Caco-2 (cell line): ENCODE data around the gene EXOSC5. TPM values are rescaled to one million over a fixed set of nuclear protein-coding genes. Genes with fewer than 3 reads are reported as not detected.
"Not testable (repeated sequence)": the region's sequence is repeated elsewhere in the genome, so short reads cannot be mapped to it uniquely, and the experiment has no call there.

Experiments used
- BruUV-seq: library from RNA; stranded (reverse); fragments of 400-500 nt; replicated peaks from 2 replicates; lab custom pipeline; 2021; lab: Mats Ljungman, UMichigan
- CTCF ChIA-PET: fragments of 300-600 bp; sonication (Branson Sonifier 250); formaldehyde crosslinking; loops from one replicate; lab custom pipeline; 2022; ENCODE audit warnings: antibody characterized with exemption; lab: Charles Lee
- POLR2A ChIA-PET: fragments of 300-600 bp; sonication (Branson Sonifier 250); formaldehyde crosslinking; loops from one replicate; lab custom pipeline; 2022; ENCODE audit warnings: antibody characterized with exemption; lab: Charles Lee
- DNase-seq, 2 experiments: peaks; one replicate each; pipeline versions ENCODE4 v3.0.0 to v3.0.0-alpha.2; 2020 to 2022
- H3K27me3 ChIP-seq: replicated peaks from 2 replicates; pipeline ENCODE4 v1.6.0; 2011; ENCODE audit warnings: low read length; ENCODE audit not compliant: control insufficient read depth, insufficient read depth
- H3K36me3 ChIP-seq: 2 replicates; pipeline ENCODE4 v1.5.1; 2011; ENCODE audit warnings: low read length; ENCODE audit not compliant: control insufficient read depth, insufficient read depth
- H3K4me1 ChIP-seq: fragments of 250-450 bp; sonication (Bioruptor Pico); 2 replicates; pipeline ENCODE4 v1.5.1; 2020; ENCODE audit warnings: mild to moderate bottlenecking
- H3K4me3 ChIP-seq: 2 replicates; pipeline ENCODE4 v1.5.1; 2011; ENCODE audit warnings: low read depth, mild to moderate bottlenecking, control low read depth, low read length
- H3K9me3 ChIP-seq: fragments of 250-450 bp; sonication (Bioruptor Pico); 2 replicates; pipeline ENCODE4 v1.5.1; 2020; ENCODE audit warnings: mild to moderate bottlenecking, moderate library complexity
- H3K27ac Mint-ChIP-seq: one replicate; pipeline ENCODE4 v1.8.0; 2022; ENCODE audit warnings: mixed read lengths; ENCODE audit not compliant: unreplicated experiment
- H3K27me3 Mint-ChIP-seq: one replicate; pipeline ENCODE4 v1.8.0; 2022; ENCODE audit warnings: mixed read lengths; ENCODE audit not compliant: insufficient read depth, unreplicated experiment
- H3K36me3 Mint-ChIP-seq: one replicate; pipeline ENCODE4 v1.8.0; 2022; ENCODE audit warnings: mild to moderate bottlenecking, mixed read lengths; ENCODE audit not compliant: insufficient read depth, unreplicated experiment
- H3K4me1 Mint-ChIP-seq: one replicate; pipeline ENCODE4 v1.8.0; 2022; ENCODE audit warnings: low read depth, mixed read lengths; ENCODE audit not compliant: unreplicated experiment
- H3K4me3 Mint-ChIP-seq: one replicate; pipeline ENCODE4 v1.8.0; 2022; ENCODE audit warnings: mild to moderate bottlenecking, moderate library complexity, mixed read lengths; ENCODE audit not compliant: unreplicated experiment
- H3K9me3 Mint-ChIP-seq: one replicate; pipeline ENCODE4 v1.8.0; 2022; ENCODE audit warnings: mixed read lengths; ENCODE audit not compliant: unreplicated experiment
- CTCF ChIP-seq, 2 experiments: fragments of 200-600 bp in 1 of 2; IDR thresholded peaks; 1 replicate in 1 of 2; 2 replicates in 1 of 2; pipeline versions ENCODE4 v1.5.1 to v1.8.0; 2011 to 2022; ENCODE audit warnings: antibody characterized with exemption in 1 of 2, control low read depth in 1 of 2, inconsistent platforms in 1 of 2, low read depth in 1 of 2, low read length in 1 of 2, mild to moderate bottlenecking in 1 of 2, moderate library complexity in 1 of 2; ENCODE audit not compliant: insufficient read depth in 1 of 2, severe bottlenecking in 1 of 2, unreplicated experiment in 1 of 2
- intact Hi-C: fragments of 100-400 bp; cut with micrococcal nuclease; formaldehyde crosslinking; loops from one replicate; pipeline ENCODE4 v1.10.0; 2022; ENCODE audit not compliant: unreplicated experiment
- total RNA-seq: library from RNA; stranded (reverse); gene quantifications from 2 replicates; pipeline ENCODE4 v1.2.3, GENCODE V29; 2022

Gene EXOSC5
- total RNA-seq, 1 experiment from 2014 or later, result 36.6 TPM

- no peaks in the 10 kb centered on the region for H3K27me3 Mint-ChIP-seq
- H3K36me3 ChIP-seq, result peaks cover 1% of the 10 kb centered on the region
- DNase-seq, result no peak
- no peak overlapping the region for H3K4me3 ChIP-seq
- no peaks in the 10 kb centered on the region for H3K9me3 Mint-ChIP-seq
- H3K27me3 ChIP-seq, result no peaks in the 10 kb centered on the region
- no peaks in the 10 kb centered on the region for H3K4me1 Mint-ChIP-seq
- CTCF ChIA-PET, result no interaction called here
- peaks cover 38% of the 10 kb centered on the region for H3K36me3 Mint-ChIP-seq
- no peak overlapping the region for H3K27ac Mint-ChIP-seq
- intact Hi-C loops, result no loop called here
- BruUV-seq, result no TSS peak
- H3K9me3 ChIP-seq, result no peaks in the 10 kb centered on the region
- H3K4me1 ChIP-seq, result no peaks in the 10 kb centered on the region
- no peak overlapping the region for H3K4me3 Mint-ChIP-seq
- TF ChIP-seq CTCF (IDR thresholded peaks at IDR 0.05; ENCODE audit: insufficient read depth in 1 of 2, low read depth in 1 of 2, low read length in 1 of 2, severe bottlenecking in 1 of 2, unreplicated experiment in 1 of 2), result no peak
- POLR2A ChIA-PET, result no interaction called here
These were observed 5.5 kb downstream of the EXOSC5 start for GRCh38 chr19:41391618-41392017.

GRCh38 chr19:41386442-41386841 lies 10.7 kb downstream of the EXOSC5 start:
- H3K27ac Mint-ChIP-seq, result no peak overlapping the region
- H3K9me3 Mint-ChIP-seq, result no peaks in the 10 kb centered on the region
- Histone ChIP-seq H3K4me1 (no peaks in the 10 kb centered on the region), H3K4me3 (no peak overlapping the region), H3K36me3 (no peaks in the 10 kb centered on the region; the same call in 1 of the 2 replicates), H3K9me3 (no peaks in the 10 kb centered on the region), H3K27me3 (no peaks in the 10 kb centered on the region)
- H3K27me3 Mint-ChIP-seq, result no peaks in the 10 kb centered on the region
- no peak overlapping the region for H3K4me3 Mint-ChIP-seq
- ChIA-PET CTCF (no interaction called here), POLR2A (no interaction called here)
- no peak for DNase-seq
- H3K4me1 Mint-ChIP-seq, result no peaks in the 10 kb centered on the region
- TF ChIP-seq CTCF (IDR thresholded peaks at IDR 0.05; ENCODE audit: insufficient read depth in 1 of 2, low read depth in 1 of 2, low read length in 1 of 2, severe bottlenecking in 1 of 2, unreplicated experiment in 1 of 2), result no peak
- H3K36me3 Mint-ChIP-seq, result peaks cover 35% of the 10 kb centered on the region
- BruUV-seq, result no TSS peak
- intact Hi-C loops, result no loop called here

- H3K27me3 ChIP-seq, result no peaks in the 10 kb centered on the region
- no peaks in the 10 kb centered on the region for H3K9me3 Mint-ChIP-seq
- no peak overlapping the region for H3K4me3 Mint-ChIP-seq
- BruUV-seq, result no TSS peak
- intact Hi-C loops, result no loop called here
- no peaks in the 10 kb centered on the region for H3K4me1 ChIP-seq
- no peaks in the 10 kb centered on the region for H3K27me3 Mint-ChIP-seq
- peaks cover 15% of the 10 kb centered on the region for H3K36me3 Mint-ChIP-seq
- ChIA-PET CTCF (no interaction called here), POLR2A (no interaction called here)
- H3K9me3 ChIP-seq, result no peaks in the 10 kb centered on the region
- no peak overlapping the region for H3K27ac Mint-ChIP-seq
- no peaks in the 10 kb centered on the region for H3K36me3 ChIP-seq
- no peak overlapping the region for H3K4me3 ChIP-seq
- no peak for TF ChIP-seq CTCF (IDR thresholded peaks at IDR 0.05; ENCODE audit: insufficient read depth in 1 of 2, low read depth in 1 of 2, low read length in 1 of 2, severe bottlenecking in 1 of 2, unreplicated experiment in 1 of 2)
- H3K4me1 Mint-ChIP-seq, result no peaks in the 10 kb centered on the region
- DNase-seq, result no peak
These were observed 12.8 kb downstream of the EXOSC5 start for GRCh38 chr19:41384351-41384750.

- POLR2A ChIA-PET, H3K9me3 Mint-ChIP-seq, H3K4me1 Mint-ChIP-seq, H3K27me3 ChIP-seq, H3K36me3 Mint-ChIP-seq, H3K4me3 ChIP-seq, H3K27me3 Mint-ChIP-seq, BruUV-seq, H3K36me3 ChIP-seq, H3K4me1 ChIP-seq, intact Hi-C loops, H3K27ac Mint-ChIP-seq, H3K9me3 ChIP-seq, H3K4me3 Mint-ChIP-seq, DNase-seq: not testable (repeated sequence)
- CTCF ChIA-PET, result interaction anchor here (1.6 kb wide), 1 partner anchor 18 kb away, joined by 3 read pairs; no protein-coding TSS in a partner anchor
These were observed 15.6 kb downstream of the EXOSC5 start for GRCh38 chr19:41381536-41381935.
